Esophagus squamous epithelium (tissue), 5 donors: ENCODE results near the gene SPNS3. TPM values are rescaled to one million over a fixed set of nuclear protein-coding genes. Genes with fewer than 3 reads are reported as not detected.

Experiments used
- DNase-seq: peaks from one replicate; lab custom pipeline; 2025; lab: John Stamatoyannopoulos, UW
- H3K27ac ChIP-seq, 4 donors: fragments of 200-600 bp; sonication (generic); one replicate each; pipeline ENCODE4 v1.5.1; 2016 to 2019; ENCODE audit warnings: mild to moderate bottlenecking in 1 of 4
- H3K27me3 ChIP-seq, 4 donors: fragments of 200-600 bp; sonication (generic); 1 replicate in 3 of 4; 2 replicates in 1 of 4; pipeline versions ENCODE4 v1.5.1 to v1.6.0; 2017 to 2021; ENCODE audit warnings: antibody characterized with exemption in 1 of 4
- H3K36me3 ChIP-seq, 3 donors: fragments of 200-600 bp; sonication (generic); one replicate each; pipeline ENCODE4 v1.5.1; 2016 to 2019
- H3K4me1 ChIP-seq, 3 donors: fragments of 200-600 bp; sonication (generic); one replicate each; pipeline ENCODE4 v1.5.1; 2017 to 2019
- H3K4me3 ChIP-seq, 4 donors: fragments of 200-600 bp; sonication (generic); 1 replicate in 3 of 4; 2 replicates in 1 of 4; pipeline ENCODE4 v1.5.1; 2016 to 2019; ENCODE audit warnings: mild to moderate bottlenecking in 2 of 4, moderate library complexity in 1 of 4
- H3K9me3 ChIP-seq, 3 donors: fragments of 200-600 bp; sonication (generic); one replicate each; pipeline ENCODE4 v1.5.1; 2016 to 2019
- CTCF ChIP-seq, 6 experiments: fragments of 450-650 bp in 4 of 6; fragments of 200-600 bp in 2 of 6; sonication (generic) in 2 of 6; IDR thresholded peaks; one replicate each; pipeline ENCODE4 v1.5.1; 2016 to 2019; ENCODE audit warnings: antibody characterized with exemption in 6 of 6, mild to moderate bottlenecking in 4 of 6, moderate library complexity in 4 of 6
- POLR2A ChIP-seq, 4 donors: fragments of 450-650 bp; IDR thresholded peaks; one replicate each; pipeline ENCODE4 v1.6.1; 2017; ENCODE audit warnings: antibody characterized with exemption in 4 of 4, mild to moderate bottlenecking in 4 of 4, moderate library complexity in 3 of 4
- WGBS, 2 donors: methylation state at CpG; one replicate each; pipeline ENCODE4 v1.1.5; 2018; 5-methylcytosine and 5-hydroxymethylcytosine counted together
- intact Hi-C: fragments of 100-400 bp; cut with DNase I; formaldehyde crosslinking; loops from one replicate; pipeline ENCODE4 v1.15.0; 2022
- total RNA-seq, 4 donors: library from RNA; depleted of rRNA; stranded (reverse); fragments of >200 nt; gene quantifications; one replicate each; pipeline ENCODE4 v1.1.0, GENCODE V29; 2016
- donor health status: DM: yes; HTN: yes; CAD: no.

SPNS3 gene
- total RNA-seq, 4 donors from 2014 or later, result 0.27 TPM; not detected in 3

GRCh38 chr17:4520894-4521600 is 87.3 kb downstream of the SPNS3 start:
- H3K4me3 ChIP-seq, result no peak overlapping the region
- H3K27ac ChIP-seq, result peak overlapping the region; percentile 66 to 93 (median 82)
- TF ChIP-seq CTCF (IDR thresholded peaks at IDR 0.05), result no peak
- H3K36me3 ChIP-seq, result no peaks in the 10 kb centered on the region
- WGBS, 2 donors, result 55 to 72% methylated on average over 8 of the region's 8 CpGs
- H3K4me1 ChIP-seq, result peaks cover 20 to 77% (median 39%) of the 10 kb centered on the region in 3 donors
- intact Hi-C loops, result no loop called here
- H3K9me3 ChIP-seq, result no peaks in the 10 kb centered on the region
- H3K27me3 ChIP-seq, result no peaks in the 10 kb centered on the region
- no peak for DNase-seq

- H3K9me3 ChIP-seq, result no peaks in the 10 kb centered on the region
- H3K27ac ChIP-seq, result peak overlapping the region; percentile 50 to 93 (median 82)
- no peak for DNase-seq
- WGBS, 2 donors, result 84 to 86% methylated on average over 5 to 6 of the region's 6 CpGs
- no peak overlapping the region for H3K4me3 ChIP-seq
- no peaks in the 10 kb centered on the region for H3K36me3 ChIP-seq
- intact Hi-C loops, result no loop called here
- TF ChIP-seq POLR2A (IDR thresholded peaks at IDR 0.05) (no peak), CTCF (IDR thresholded peaks at IDR 0.05) (no peak)
- H3K4me1 ChIP-seq, result peaks cover 20 to 76% (median 36%) of the 10 kb centered on the region in 3 donors
- no peaks in the 10 kb centered on the region for H3K27me3 ChIP-seq
Observed at GRCh38 chr17:4522661-4523060, 88.9 kb downstream of the SPNS3 start.

- 82 to 94% methylated on average over 7 to 8 of the region's 8 CpGs for WGBS, 2 donors
- Histone ChIP-seq H3K36me3 (no peaks in the 10 kb centered on the region), H3K27ac (peak overlapping the region in 2 of 4 donors; percentile 2 to 22), H3K27me3 (no peaks in the 10 kb centered on the region), H3K4me1 (peaks cover 17 to 76% (median 31%) of the 10 kb centered on the region in 3 donors), H3K9me3 (no peaks in the 10 kb centered on the region), H3K4me3 (no peak overlapping the region)
- TF ChIP-seq POLR2A (IDR thresholded peaks at IDR 0.05), result no peak
- no peak for TF ChIP-seq CTCF (IDR thresholded peaks at IDR 0.05)
- no peak for DNase-seq
- intact Hi-C loops, result no loop called here
Observed at GRCh38 chr17:4523946-4524345, 90.2 kb downstream of the SPNS3 start.

GRCh38 chr17:4525691-4526397 is 92.1 kb downstream of the SPNS3 start:
- H3K4me1 ChIP-seq, result peaks cover 0 to 76% (median 18%) of the 10 kb centered on the region in 3 donors
- no peak overlapping the region for H3K4me3 ChIP-seq
- no peaks in the 10 kb centered on the region for H3K36me3 ChIP-seq
- TF ChIP-seq POLR2A (IDR thresholded peaks at IDR 0.05), result no peak
- no peak for TF ChIP-seq CTCF (IDR thresholded peaks at IDR 0.05)
- intact Hi-C loops, result no loop called here
- H3K27me3 ChIP-seq, result peaks cover 0 to 7% (median 0%) of the 10 kb centered on the region in 4 donors
- DNase-seq, result no peak
- 85 to 87% methylated on average over 10 to 11 of the region's 11 CpGs for WGBS, 2 donors
- H3K9me3 ChIP-seq, result no peaks in the 10 kb centered on the region
- H3K27ac ChIP-seq, result no peak overlapping the region

- intact Hi-C loops, result no loop called here
- no peak for DNase-seq
- WGBS, 2 donors, result 41 to 54% methylated on average over 1 of the region's 1 CpG
- Histone ChIP-seq H3K9me3 (no peaks in the 10 kb centered on the region), H3K27me3 (peaks cover 0 to 19% (median 0%) of the 10 kb centered on the region in 4 donors), H3K4me1 (peaks cover 0 to 70% (median 6%) of the 10 kb centered on the region in 3 donors), H3K27ac (peak overlapping the region in 2 of 4 donors; percentile 7 to 60), H3K4me3 (no peak overlapping the region), H3K36me3 (no peaks in the 10 kb centered on the region)
- TF ChIP-seq POLR2A (IDR thresholded peaks at IDR 0.05) (no peak), CTCF (IDR thresholded peaks at IDR 0.05) (no peak)
Observed at GRCh38 chr17:4527134-4527533, 93.4 kb downstream of the SPNS3 start.
